SK-N-SH (cell line): Measurements from ENCODE around the gene STAB1. TPM values are rescaled to one million over a fixed set of nuclear protein-coding genes. Genes with fewer than 3 reads are reported as not detected.

ENCODE experiments used
- CTCF ChIA-PET: fragments of 300-600, 350-600 bp; formaldehyde crosslinking; extraction: SDS; loops from one replicate; lab custom pipeline; 2021; lab: Yijun Ruan, JAX
- POLR2A ChIA-PET: fragments of 350-600 bp; sonication (Branson Sonifier 250); formaldehyde crosslinking; extraction: SDS; loops from one replicate; lab custom pipeline; 2020; ENCODE audit warnings: antibody characterized with exemption, inconsistent platforms; lab: Yijun Ruan, JAX
- DNase-seq: peaks from one replicate; pipeline ENCODE4 v3.0.0; 2012
- H2AFZ ChIP-seq: fragments of 200-600 bp; sonication (generic); 2 replicates; pipeline ENCODE4 v1.8.1; 2016; ENCODE audit warnings: antibody characterized with exemption, mild to moderate bottlenecking, low read depth
- H3F3A ChIP-seq: fragments of 200-600 bp; sonication (generic); replicated peaks from 2 replicates; pipeline ENCODE3; 2016; ENCODE audit warnings: antibody characterized with exemption, mild to moderate bottlenecking; ENCODE audit not compliant: insufficient read depth
- H3K27ac ChIP-seq, 2 experiments: fragments of 200-500 bp in 1 of 2; fragments of 200-600 bp in 1 of 2; sonication (Bioruptor generic) in 1 of 2; sonication (generic), shearing (Covaris generic) in 1 of 2; 2 replicates each; pipeline versions ENCODE4 v1.5.1 to v1.6.1; 2014 to 2016; ENCODE audit warnings: low read depth in 2 of 2, inconsistent platforms in 1 of 2, low read length in 1 of 2, mild to moderate bottlenecking in 1 of 2, mixed read lengths in 1 of 2
- H3K27me3 ChIP-seq: fragments of 200-600 bp; sonication (generic), shearing (Covaris generic); 2 replicates; pipeline ENCODE4 v1.6.1; 2016; ENCODE audit warnings: mixed run types; ENCODE audit not compliant: insufficient read depth
- H3K36me3 ChIP-seq, 2 experiments: fragments of 200-500 bp in 1 of 2; fragments of 200-600 bp in 1 of 2; sonication (Bioruptor generic) in 1 of 2; sonication (generic) in 1 of 2; replicated peaks in 1 of 2; 2 replicates each; pipeline versions ENCODE3 to v1.5.1; 2014 to 2016; ENCODE audit warnings: low read length in 1 of 2, mild to moderate bottlenecking in 1 of 2; ENCODE audit not compliant: insufficient read depth in 2 of 2, control insufficient read depth in 1 of 2
- H3K4me1 ChIP-seq, 2 experiments: fragments of 200-500 bp in 1 of 2; fragments of 200-600 bp in 1 of 2; sonication (Bioruptor generic) in 1 of 2; sonication (generic), shearing (Covaris generic) in 1 of 2; 2 replicates each; pipeline versions ENCODE4 v1.5.1 to v1.6.1; 2014 to 2016; ENCODE audit warnings: low read depth in 1 of 2, low read length in 1 of 2, mixed run types in 1 of 2; ENCODE audit not compliant: insufficient read depth in 2 of 2, control insufficient read depth in 1 of 2
- H3K4me2 ChIP-seq: fragments of 200-600 bp; sonication (generic), shearing (Covaris generic); 2 replicates; pipeline ENCODE4 v1.6.1; 2017; ENCODE audit warnings: mixed run types
- H3K4me3 ChIP-seq, 2 experiments: fragments of 200-500 bp in 1 of 2; fragments of 200-600 bp in 1 of 2; sonication (Bioruptor generic) in 1 of 2; sonication (generic), shearing (Covaris generic) in 1 of 2; 2 replicates each; pipeline versions ENCODE4 v1.5.1 to v1.8.1; 2014 to 2016; ENCODE audit warnings: low read depth in 2 of 2, inconsistent platforms in 1 of 2, low read length in 1 of 2, mild to moderate bottlenecking in 1 of 2, mixed read lengths in 1 of 2, moderate library complexity in 1 of 2
- H3K79me2 ChIP-seq: fragments of 200-600 bp; sonication (generic); 2 replicates; pipeline ENCODE4 v1.8.1; 2017; ENCODE audit warnings: mild to moderate bottlenecking; ENCODE audit not compliant: insufficient read depth
- H3K9ac ChIP-seq: fragments of 200-600 bp; sonication (generic); 2 replicates; pipeline ENCODE4 v1.6.1; 2017; ENCODE audit warnings: mixed run types
- H3K9me2 ChIP-seq: fragments of 200-600 bp; sonication (generic); 2 replicates; pipeline ENCODE4 v1.6.1; 2017; ENCODE audit warnings: mixed run types
- H3K9me3 ChIP-seq: fragments of 200-600 bp; sonication (generic); 2 replicates; pipeline ENCODE4 v1.6.1; 2017; ENCODE audit warnings: mixed run types, mild to moderate bottlenecking, moderate library complexity
- H4K20me1 ChIP-seq: fragments of 200-600 bp; sonication (generic); 2 replicates; pipeline ENCODE4 v1.6.1; 2017; ENCODE audit warnings: mild to moderate bottlenecking, mixed run types; ENCODE audit not compliant: insufficient read depth
- CHD2 ChIP-seq: fragments of 150-350 bp; IDR thresholded peaks from 2 replicates; pipeline ENCODE4 v1.6.1; 2018; ENCODE audit warnings: low read length; ENCODE audit not compliant: partially characterized antibody
- EP300 ChIP-seq, 2 experiments: IDR thresholded peaks; 2 replicates each; pipeline versions ENCODE4 v1.4.0 to v1.6.1; 2012; ENCODE audit warnings: borderline replicate concordance in 1 of 2, low read depth in 1 of 2, low read length in 1 of 2
- FOXJ3 ChIP-seq: sonication (generic); formaldehyde crosslinking; IDR thresholded peaks from 2 replicates; pipeline ENCODE4 v1.5.1; 2020; ENCODE audit warnings: mild to moderate bottlenecking, missing genetic modification reagents
- FOXM1 ChIP-seq: IDR thresholded peaks from 2 replicates; pipeline ENCODE4 v1.4.0; 2012; ENCODE audit warnings: low read depth, mild to moderate bottlenecking
- GABPA ChIP-seq: IDR thresholded peaks from 2 replicates; pipeline ENCODE4 v1.4.0; 2012; ENCODE audit warnings: low read depth, mild to moderate bottlenecking
- IRF3 ChIP-seq: fragments of 150-350 bp; IDR thresholded peaks from 2 replicates; pipeline ENCODE4 v1.6.1; 2016; ENCODE audit warnings: mild to moderate bottlenecking, low read depth, low read length
- MEF2A ChIP-seq: IDR thresholded peaks from 2 replicates; pipeline ENCODE4 v1.4.0; 2012; ENCODE audit warnings: low read depth, borderline replicate concordance
- NFIC ChIP-seq: IDR thresholded peaks from 2 replicates; pipeline ENCODE4 v1.4.0; 2012; ENCODE audit warnings: borderline replicate concordance
- RAD21 ChIP-seq: IDR thresholded peaks from 2 replicates; pipeline ENCODE4 v1.6.1; 2012; ENCODE audit warnings: mild to moderate bottlenecking, low read length
- TEAD4 ChIP-seq: IDR thresholded peaks from 2 replicates; pipeline ENCODE4 v1.4.0; 2012; ENCODE audit warnings: mild to moderate bottlenecking, borderline replicate concordance; ENCODE audit not compliant: insufficient read depth
- USF2 ChIP-seq: fragments of 150-350 bp; IDR thresholded peaks from 2 replicates; pipeline ENCODE4 v1.6.1; 2017; ENCODE audit warnings: antibody characterized with exemption, low read length, low read depth, borderline replicate concordance
- YY1 ChIP-seq: IDR thresholded peaks from 2 replicates; pipeline ENCODE4 v1.4.0; 2012; ENCODE audit warnings: low read depth, mild to moderate bottlenecking
- WGBS: methylation state at CpG from one replicate; pipeline ENCODE4 v1.1.6; 2017; ENCODE audit warnings: low lambda C conversion rate; 5-methylcytosine and 5-hydroxymethylcytosine counted together
- polyA plus RNA-seq, 3 experiments: library from polyadenylated mRNA; depleted of rRNA; stranded (reverse); fragments of >200 nt; gene quantifications; 2 replicates each; pipeline ENCODE4 v1.2.3, GENCODE V29; 2012
- TF ChIP-seq, protein P1 (sequence below): fragments of 200-600 bp; sonication (generic); IDR thresholded peaks from 2 replicates; pipeline ENCODE4 v1.6.1; 2017; ENCODE audit warnings: antibody characterized with exemption, mild to moderate bottlenecking, moderate library complexity

The STAB1 gene
- polyA plus RNA-seq, 1 of the 3 experiments (the other 2 are of a cell fraction), result 0.05 TPM

- WGBS, result 64% methylated on average over 9 of the region's 14 CpGs
- Histone ChIP-seq H3K9me3 (no peaks in the 10 kb centered on the region), H4K20me1 (0 out of 2 replicates have a peak, but pooled peaks cover 15% of the 10 kb centered on the region)
Observed at GRCh38 chr3:52472239-52473000, 22.7 kb upstream of the STAB1 start.

DNA sequence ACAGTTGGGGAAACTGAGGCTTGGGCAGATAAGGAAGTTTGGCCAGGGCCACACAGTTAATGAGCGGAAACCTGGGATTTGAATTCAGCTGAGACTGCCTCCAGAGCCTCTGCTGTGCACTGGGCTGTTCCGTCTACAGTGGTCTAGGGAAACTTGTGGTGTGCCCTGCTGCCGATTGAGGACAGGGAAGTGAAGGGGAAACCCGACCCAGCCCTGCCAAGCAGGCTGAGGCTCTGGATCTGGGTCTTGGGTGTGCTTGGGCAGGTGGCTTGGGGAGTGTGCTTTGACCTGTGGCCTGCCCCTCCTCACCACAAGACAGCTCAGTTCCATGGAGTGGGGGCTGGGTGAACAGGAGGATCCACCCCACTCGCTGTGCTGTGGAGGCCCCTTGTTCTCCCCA, 22.1 kb upstream of the STAB1 start:
- peaks cover 51 to 58% of the 10 kb centered on the region in 2 experiments for H3K36me3 ChIP-seq
- no peak overlapping the region for H3K4me3 ChIP-seq
- H3K4me1 ChIP-seq, result peaks cover 0 to 3% of the 10 kb centered on the region in 2 experiments; a peak in 1 of 4 replicates
- TF ChIP-seq FOXM1 (no peak), USF2 (no peak), RAD21 (no peak), CHD2 (no peak), MEF2A (no peak), NFIC (no peak), EP300 (IDR thresholded peaks at IDR 0.05; ENCODE audit: borderline replicate concordance in 1 of 2, low read depth in 1 of 2, low read length in 1 of 2) (no peak), FOXJ3 (CRISPR knock-in tag) (no peak), TEAD4 (no peak), YY1 (no peak), IRF3 (no peak)
- TF ChIP-seq, protein P1, sequence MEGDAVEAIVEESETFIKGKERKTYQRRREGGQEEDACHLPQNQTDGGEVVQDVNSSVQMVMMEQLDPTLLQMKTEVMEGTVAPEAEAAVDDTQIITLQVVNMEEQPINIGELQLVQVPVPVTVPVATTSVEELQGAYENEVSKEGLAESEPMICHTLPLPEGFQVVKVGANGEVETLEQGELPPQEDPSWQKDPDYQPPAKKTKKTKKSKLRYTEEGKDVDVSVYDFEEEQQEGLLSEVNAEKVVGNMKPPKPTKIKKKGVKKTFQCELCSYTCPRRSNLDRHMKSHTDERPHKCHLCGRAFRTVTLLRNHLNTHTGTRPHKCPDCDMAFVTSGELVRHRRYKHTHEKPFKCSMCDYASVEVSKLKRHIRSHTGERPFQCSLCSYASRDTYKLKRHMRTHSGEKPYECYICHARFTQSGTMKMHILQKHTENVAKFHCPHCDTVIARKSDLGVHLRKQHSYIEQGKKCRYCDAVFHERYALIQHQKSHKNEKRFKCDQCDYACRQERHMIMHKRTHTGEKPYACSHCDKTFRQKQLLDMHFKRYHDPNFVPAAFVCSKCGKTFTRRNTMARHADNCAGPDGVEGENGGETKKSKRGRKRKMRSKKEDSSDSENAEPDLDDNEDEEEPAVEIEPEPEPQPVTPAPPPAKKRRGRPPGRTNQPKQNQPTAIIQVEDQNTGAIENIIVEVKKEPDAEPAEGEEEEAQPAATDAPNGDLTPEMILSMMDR, result no peak
- DNase-seq, result no peak
- H3K27me3 ChIP-seq, result no peaks in the 10 kb centered on the region
- no peaks in the 10 kb centered on the region for H3K9me2 ChIP-seq
- H3K79me2 ChIP-seq, result peaks cover 31% of the 10 kb centered on the region; the same call in 1 of the 2 replicates
- H3K9ac ChIP-seq, result no peak overlapping the region
- ChIA-PET CTCF (interaction anchor here (0.9 to 8.0 kb wide), 15 partner anchors 14 to 440 kb away, joined by 3 to 53 read pairs (median 7); partner anchors contain the start of genes TNNC1 and UQCC5), POLR2A (interaction anchor here (0.5 to 1.0 kb wide), 2 partner anchors 66 to 212 kb away, joined by 3 to 4 read pairs; no protein-coding TSS in a partner anchor)
- 67% methylated on average over 2 of the region's 5 CpGs for WGBS
- H3F3A ChIP-seq, result no peaks in the 10 kb centered on the region
- H3K4me2 ChIP-seq, result no peak overlapping the region
- no peak overlapping the region for H3K27ac ChIP-seq
- no peaks in the 10 kb centered on the region for H3K9me3 ChIP-seq
- H2AFZ ChIP-seq, result no peak overlapping the region
- 0 out of 2 replicates have a peak, but pooled peaks cover 14% of the 10 kb centered on the region for H4K20me1 ChIP-seq

More at GRCh38 chr3:52472239-52473000, 22.7 kb upstream of the STAB1 start:
- TF ChIP-seq MEF2A (no peak), CHD2 (no peak), GABPA (no peak)
- Histone ChIP-seq H3K36me3 (peaks cover 51 to 52% of the 10 kb centered on the region in 2 experiments), H3K4me1 (peaks cover 0 to 3% of the 10 kb centered on the region in 2 experiments; a peak in 1 of 4 replicates), H3K27me3 (no peaks in the 10 kb centered on the region), H3K9me2 (no peaks in the 10 kb centered on the region), H3K27ac (no peak overlapping the region), H3K9ac (no peak overlapping the region), H3K79me2 (peaks cover 37% of the 10 kb centered on the region; the same call in 1 of the 2 replicates), H2AFZ (no peak overlapping the region), H3K4me2 (no peak overlapping the region), H3F3A (no peaks in the 10 kb centered on the region), H3K4me3 (no peak overlapping the region)
- ChIA-PET POLR2A (interaction anchor here (1.0 kb wide), 1 partner anchor 66 kb away, joined by 4 read pairs; no protein-coding TSS in a partner anchor), CTCF (interaction anchor here (0.6 to 8.0 kb wide), 44 partner anchors 10 to 490 kb away, joined by 3 to 53 read pairs (median 4); partner anchors contain the start of genes SEMA3G, TNNC1 and UQCC5)
- DNase-seq, result no peak
